Lower leg skin (tissue), 3 donors: ENCODE data around the gene ZNF236.

Source experiments
- CTCF ChIP-seq, 3 donors: fragments of 450-650 bp; IDR thresholded peaks; one replicate each; pipeline ENCODE4 v1.5.1; 2016; ENCODE audit warnings: antibody characterized with exemption in 3 of 3, mild to moderate bottlenecking in 3 of 3, moderate library complexity in 2 of 3
- POLR2A ChIP-seq, 2 donors: fragments of 450-650 bp; IDR thresholded peaks; one replicate each; pipeline ENCODE4 v1.6.1; 2016 to 2017; ENCODE audit warnings: antibody characterized with exemption in 2 of 2, mild to moderate bottlenecking in 1 of 2, moderate library complexity in 1 of 2

DNA sequence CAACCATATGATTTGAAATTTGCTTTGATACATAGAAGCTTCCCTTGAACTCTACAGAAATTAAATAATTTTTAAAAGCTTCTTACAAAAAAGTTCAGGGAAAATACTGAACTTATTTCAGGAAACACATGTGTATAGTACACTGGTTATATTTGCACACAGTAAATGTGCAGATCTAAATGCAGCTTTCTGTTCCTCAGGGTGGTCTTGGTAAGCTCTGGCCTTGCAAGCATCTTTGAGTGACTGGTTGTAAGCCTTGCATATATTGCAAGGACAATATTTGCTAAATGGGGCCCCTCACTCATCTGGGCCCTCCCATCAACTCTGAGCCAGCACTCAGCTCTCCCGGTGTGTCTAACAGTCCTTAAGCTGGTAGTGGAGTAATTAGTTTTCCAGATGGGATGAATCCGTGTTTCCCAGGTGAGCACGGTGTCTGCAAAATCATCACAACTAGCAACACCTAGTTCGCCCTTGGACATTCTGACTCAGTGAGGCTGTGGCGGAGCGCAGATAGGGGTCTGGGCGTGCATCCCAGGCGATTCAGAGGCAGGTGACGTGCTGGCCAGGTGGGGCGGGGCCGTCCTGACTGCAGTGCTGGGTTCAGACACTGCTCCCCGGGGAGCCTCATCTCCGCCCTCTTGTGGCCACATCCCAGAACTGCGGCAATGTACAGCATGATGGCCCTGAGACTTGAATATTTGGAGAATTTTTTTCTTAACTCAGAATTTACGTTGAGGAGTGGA is 160.7 kb downstream of the ZNF236 start:
- TF ChIP-seq CTCF (IDR thresholded peaks at IDR 0.05) = peak in 1 of 3 donors; percentile 54
- no peak for TF ChIP-seq POLR2A (IDR thresholded peaks at IDR 0.05)
